SU-DHL-6 (cell line): Measurements from ENCODE around the gene ZFAND3.

Experiments used
- EZH2phosphoT487 ChIP-seq: fragments of 200-600 bp; sonication (generic), shearing (Covaris generic); conservative IDR thresholded peaks from 2 replicates; pipeline ENCODE4 v1.6.1; 2018; ENCODE audit warnings: mild to moderate bottlenecking, antibody characterized with exemption, low read length, moderate library complexity, mixed read lengths
- TF ChIP-seq, protein P1 (sequence below): fragments of 200-600 bp; sonication (generic); IDR thresholded peaks from one replicate; pipeline ENCODE4 v1.5.1; 2017; ENCODE audit warnings: antibody characterized with exemption, mild to moderate bottlenecking, low read length, moderate library complexity; ENCODE audit not compliant: insufficient read depth, poor library complexity, severe bottlenecking

DNA sequence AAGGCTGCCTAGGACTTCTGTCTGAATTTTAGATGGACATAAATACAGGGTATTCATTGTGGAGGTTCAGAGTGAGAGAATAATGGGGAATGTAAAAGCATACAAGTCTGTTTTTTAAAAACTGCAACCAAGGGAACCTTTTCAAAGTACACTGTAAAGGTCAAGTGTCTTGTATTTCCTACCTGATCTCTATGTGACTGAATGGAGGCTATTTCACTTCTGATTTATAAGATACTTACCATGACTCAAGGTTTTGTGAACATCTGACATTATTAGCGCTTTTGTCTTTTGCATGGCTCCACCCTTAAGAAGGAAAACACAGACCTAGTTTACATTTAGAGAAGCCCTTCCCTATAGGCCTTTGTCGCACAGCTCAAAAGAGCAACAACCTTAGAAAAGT, 126.5 kb downstream of the ZFAND3 start:
- TF ChIP-seq EZH2phosphoT487, result no peak
- TF ChIP-seq, protein P1, sequence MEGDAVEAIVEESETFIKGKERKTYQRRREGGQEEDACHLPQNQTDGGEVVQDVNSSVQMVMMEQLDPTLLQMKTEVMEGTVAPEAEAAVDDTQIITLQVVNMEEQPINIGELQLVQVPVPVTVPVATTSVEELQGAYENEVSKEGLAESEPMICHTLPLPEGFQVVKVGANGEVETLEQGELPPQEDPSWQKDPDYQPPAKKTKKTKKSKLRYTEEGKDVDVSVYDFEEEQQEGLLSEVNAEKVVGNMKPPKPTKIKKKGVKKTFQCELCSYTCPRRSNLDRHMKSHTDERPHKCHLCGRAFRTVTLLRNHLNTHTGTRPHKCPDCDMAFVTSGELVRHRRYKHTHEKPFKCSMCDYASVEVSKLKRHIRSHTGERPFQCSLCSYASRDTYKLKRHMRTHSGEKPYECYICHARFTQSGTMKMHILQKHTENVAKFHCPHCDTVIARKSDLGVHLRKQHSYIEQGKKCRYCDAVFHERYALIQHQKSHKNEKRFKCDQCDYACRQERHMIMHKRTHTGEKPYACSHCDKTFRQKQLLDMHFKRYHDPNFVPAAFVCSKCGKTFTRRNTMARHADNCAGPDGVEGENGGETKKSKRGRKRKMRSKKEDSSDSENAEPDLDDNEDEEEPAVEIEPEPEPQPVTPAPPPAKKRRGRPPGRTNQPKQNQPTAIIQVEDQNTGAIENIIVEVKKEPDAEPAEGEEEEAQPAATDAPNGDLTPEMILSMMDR, result no peak
